HG03097 (cell line): ENCODE results near the gene SAMD11.

Experiments used
- ATAC-seq: cut with Tn5 transposase; IDR thresholded peaks from one replicate; pipeline ENCODE4 v1.9.1; 2021; ENCODE audit not compliant: unreplicated experiment, low FRiP score

SAMD11 gene

DNA sequence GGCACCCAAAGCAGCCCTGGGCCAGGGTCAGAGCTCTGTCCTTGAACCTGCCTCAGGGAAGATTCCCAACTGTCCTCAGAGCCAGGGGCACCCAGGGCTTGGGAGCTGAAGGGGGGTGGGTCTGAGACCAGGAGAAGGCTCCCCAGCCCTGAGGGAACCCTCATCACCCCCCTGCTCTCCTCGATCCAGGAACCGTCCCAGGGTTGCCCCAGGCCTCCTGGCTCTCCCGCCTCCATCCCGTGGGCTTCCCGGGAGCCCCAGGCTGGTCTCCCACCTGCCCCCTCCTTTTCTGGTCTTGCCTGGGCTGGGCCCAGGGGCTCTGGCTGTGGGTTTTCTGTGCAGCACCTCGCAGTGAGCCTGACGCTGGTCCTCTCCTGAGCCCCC lies 6.7 kb upstream of the SAMD11 start:
- ATAC-seq, result no peak

DNA sequence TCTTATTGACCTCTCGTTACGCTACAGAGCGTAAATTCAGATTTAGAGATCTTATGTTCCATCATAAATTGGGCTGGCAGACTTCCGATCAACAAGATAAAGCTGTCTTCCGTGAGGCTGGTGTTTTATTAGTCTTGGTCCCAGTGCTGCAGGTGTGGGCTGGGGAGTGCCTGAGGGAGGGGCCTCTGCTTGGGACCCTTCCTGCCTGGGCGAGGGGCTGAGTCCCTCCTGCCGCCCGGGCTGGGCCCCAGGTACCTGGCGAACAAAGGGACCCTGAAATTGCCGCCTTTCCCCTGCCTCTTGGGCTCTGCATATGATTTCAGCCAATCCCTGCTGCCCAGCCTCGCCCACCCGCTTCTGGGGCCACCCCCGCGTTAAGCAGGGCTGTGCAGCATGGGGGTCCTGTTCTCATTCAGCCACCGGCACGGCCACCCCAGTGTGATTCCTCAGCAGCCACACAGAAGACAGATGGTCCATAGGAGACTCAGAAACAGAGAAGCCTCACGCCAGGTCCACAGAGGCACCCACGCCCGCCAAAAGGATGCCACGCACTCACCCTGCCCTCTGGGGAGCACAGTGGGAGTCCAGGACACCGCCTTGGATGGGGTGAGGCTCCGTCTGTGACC lies 6.1 kb upstream of the SAMD11 start:
- no peak for ATAC-seq

DNA sequence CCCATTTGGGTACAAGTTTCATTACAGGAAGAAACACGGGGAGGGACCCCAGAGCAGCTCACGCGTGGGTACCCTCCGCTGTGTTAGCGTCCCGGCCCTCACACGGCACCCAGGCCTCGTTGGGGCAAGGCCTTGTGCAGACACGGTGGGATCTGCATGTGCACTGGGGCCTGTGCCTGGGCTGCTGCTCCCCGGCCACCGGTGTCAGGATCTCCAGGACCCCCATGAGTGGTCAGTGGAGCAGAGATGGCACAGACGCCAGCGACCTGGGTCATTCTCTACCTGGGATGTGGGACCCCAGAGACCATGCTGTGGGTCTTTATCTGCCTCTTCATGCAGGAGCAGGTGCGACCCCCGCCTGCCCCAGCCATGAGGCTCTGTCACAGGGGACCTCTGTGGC lies 5.4 kb upstream of the SAMD11 start:
- no peak for ATAC-seq

DNA sequence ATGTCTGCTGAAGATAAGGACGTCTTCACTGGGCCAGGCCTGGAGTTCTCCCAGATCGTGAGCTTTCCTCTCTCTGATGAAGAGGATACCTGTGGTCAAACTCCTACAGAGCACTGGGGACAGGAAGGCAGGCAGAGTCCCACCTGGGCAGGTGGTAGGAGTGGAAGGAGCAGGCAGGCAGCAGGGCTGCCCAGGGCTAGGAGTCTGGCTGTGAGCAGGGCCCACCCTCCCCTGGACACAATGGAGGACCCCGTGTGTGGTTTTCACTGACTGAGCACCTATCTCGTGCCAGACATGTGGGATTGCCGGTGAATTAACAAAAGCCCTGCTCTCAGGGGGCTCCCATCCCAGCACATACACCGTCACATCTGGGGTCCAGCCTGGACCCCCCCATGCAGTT lies 4.9 kb upstream of the SAMD11 start:
- ATAC-seq, result no peak

DNA sequence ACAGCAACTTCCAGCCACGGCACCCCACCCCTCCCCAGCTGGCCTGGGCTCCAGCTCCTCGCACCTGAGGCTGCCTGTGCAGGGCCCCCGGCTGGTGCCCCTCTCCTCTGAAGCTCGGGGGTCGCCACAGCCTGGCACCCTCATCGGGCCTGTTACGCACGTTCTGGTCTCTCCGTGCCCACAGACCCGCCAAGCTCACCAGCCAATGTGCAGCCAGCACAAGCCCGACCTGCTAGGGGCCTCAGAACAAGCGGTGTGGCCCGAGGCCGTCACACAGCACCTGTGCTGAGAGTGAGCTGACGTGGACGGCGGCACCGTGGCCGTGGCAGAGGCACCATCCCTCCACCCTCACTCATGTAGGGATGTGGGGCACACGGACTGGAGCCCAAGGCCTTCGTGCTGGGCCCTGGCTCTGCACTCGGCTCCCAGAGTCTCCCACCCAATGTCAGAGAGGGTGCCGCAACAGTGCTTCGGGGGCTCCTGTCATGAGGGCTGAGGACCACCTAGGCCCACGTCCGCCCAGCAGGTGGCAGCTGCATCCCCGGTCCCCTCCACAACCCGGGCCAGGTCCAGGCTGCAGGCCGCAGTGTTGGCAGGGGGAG lies 4.4 kb upstream of the SAMD11 start:
- no peak for ATAC-seq

DNA sequence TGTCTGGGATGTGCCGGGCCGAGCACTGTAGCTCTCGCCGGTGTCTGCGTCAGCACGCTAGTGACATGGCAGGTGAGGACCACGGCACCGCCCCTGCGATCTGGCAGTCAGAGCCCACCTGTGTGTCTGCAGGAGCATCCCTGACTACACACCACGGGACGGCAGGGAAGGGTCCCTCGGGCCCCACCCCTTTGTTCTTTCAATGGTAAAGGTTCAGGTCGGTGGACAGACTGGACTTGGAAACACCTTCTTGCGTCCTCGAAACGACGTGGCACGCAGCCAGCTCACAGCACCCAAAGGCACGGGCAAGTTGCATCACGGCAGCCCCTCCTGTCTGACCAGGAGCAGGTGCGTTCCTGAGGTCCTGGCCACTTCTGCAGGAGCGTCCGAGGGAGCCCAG lies 3.7 kb upstream of the SAMD11 start:
- no peak for ATAC-seq

DNA sequence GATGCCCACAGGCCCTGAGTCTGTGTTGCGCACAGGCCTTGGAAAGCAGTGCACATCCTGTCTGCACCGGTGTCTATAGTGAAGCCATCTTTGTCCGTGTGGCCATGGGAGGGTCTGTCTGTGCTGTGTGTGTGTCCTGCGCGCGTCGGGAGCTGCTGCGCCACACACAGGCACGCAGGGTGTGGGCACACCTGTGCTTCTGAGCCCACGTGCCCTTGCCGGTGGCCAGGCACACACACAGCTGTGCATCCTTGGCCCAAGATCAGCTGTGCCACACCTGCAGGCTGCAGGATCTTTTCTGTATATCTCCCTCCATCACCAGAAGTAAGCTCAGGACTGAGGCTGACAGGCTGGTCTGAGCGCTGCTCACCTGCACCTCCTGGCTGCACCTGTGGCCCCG lies 3.2 kb upstream of the SAMD11 start:
- ATAC-seq, result no peak

DNA sequence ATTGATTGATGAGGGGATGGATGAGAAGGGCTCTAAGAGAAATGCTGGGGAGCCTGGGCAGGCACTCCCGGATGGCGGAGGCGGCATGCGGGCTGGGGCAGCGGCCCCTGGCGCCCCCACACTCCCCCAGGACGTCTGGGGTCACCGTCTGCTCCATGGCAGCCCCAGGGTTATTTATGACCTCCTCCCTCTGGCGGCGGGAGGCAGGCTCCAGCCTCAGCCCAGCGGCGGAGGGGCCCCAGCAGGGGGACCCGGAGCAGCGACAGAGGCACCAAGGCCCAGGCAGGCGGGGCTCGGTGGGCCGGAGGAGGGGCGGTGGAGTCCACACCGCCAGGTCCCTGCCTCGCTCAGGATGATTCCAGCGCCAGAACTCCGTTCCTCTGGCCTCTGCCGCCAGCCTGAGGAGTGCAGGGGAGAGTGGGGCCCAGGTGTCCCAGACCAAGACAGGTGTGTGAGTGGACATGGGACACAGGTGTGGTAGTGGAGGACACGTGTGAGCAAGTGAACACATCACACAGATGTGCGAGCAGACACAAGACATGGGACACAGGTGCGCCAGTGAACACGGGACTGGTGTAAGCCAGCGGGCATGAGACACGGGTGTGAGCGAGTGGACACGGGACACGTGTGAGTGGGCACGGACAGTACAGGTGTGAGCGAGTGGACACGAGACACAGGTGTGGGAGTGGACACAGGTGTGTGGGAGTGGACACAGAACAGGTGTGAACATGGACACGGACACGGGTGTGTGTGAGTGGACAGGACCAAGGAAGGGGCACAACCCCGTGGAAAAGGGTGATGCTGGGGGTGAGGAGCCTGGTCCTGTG lies 2.5 kb upstream of the SAMD11 start:
- no peak for ATAC-seq

DNA sequence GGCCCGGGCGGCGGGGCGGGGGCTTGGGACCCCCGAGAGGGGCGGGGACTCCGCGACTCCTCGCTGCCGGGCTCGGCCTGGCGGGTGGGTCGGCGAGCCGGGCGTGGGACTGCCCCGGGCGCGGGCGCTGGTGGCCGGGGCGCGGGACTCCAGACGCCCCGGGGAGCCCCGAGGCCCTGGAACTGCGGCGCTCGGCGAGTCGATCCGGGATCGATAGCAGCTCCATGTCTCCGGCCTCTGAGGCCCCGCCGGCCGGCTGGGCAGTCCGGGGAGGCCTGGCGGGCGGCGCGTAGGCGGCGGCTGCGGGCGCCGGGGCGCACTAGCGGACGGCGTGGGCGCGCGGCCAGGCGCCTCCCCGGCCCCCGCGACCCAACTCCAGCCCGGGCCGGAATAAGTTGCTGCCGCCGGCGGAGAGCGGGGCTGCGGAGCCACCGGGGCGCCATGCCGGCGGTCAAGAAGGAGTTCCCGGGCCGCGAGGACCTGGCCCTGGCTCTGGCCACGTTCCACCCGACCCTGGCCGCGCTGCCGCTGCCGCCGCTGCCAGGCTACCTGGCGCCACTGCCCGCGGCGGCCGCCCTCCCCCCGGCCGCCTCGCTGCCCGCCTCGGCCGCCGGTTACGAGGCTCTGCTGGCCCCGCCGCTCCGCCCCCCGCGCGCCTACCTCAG lies 400 bp downstream of the SAMD11 start:
- ATAC-seq, result no peak

DNA sequence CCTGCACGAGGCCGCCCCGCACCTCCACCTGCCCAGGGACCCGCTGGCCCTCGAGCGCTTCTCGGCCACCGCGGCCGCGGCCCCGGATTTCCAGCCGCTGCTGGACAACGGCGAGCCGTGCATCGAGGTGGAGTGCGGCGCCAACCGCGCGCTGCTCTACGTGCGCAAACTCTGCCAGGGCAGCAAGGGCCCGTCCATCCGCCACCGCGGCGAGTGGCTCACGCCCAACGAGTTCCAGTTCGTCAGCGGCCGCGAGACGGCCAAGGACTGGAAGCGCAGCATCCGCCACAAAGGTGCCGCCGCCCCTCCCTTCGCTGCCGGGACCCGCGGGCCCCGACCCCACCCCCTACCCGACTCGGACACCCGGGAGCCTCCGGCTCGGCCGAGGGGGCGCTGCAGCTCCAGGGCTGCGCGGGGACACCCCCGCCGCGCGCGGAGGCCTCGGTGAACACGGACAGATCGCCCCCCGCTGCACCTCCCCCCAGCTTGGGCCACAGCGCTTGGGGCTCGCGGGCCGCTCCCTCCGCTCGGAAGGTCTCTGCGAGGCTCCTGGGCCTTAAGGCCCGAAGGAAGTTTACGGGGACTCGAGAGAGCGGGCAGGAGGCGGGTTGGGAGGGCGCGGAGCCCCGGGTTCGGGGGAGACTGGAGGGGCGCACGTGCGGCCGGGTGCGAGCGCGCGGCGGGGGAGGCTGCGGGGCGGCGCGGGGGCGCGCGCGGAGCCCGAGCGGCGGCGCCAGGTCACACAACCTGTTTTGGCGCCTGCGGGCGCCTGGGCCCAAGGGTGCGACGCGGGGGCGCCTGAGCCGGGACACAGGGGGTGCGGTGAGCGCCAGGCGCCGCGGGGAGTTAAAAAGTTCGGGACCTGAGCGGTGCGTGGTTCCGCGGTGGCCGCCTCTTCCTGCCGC lies 1.2 kb downstream of the SAMD11 start:
- ATAC-seq, result no peak

DNA sequence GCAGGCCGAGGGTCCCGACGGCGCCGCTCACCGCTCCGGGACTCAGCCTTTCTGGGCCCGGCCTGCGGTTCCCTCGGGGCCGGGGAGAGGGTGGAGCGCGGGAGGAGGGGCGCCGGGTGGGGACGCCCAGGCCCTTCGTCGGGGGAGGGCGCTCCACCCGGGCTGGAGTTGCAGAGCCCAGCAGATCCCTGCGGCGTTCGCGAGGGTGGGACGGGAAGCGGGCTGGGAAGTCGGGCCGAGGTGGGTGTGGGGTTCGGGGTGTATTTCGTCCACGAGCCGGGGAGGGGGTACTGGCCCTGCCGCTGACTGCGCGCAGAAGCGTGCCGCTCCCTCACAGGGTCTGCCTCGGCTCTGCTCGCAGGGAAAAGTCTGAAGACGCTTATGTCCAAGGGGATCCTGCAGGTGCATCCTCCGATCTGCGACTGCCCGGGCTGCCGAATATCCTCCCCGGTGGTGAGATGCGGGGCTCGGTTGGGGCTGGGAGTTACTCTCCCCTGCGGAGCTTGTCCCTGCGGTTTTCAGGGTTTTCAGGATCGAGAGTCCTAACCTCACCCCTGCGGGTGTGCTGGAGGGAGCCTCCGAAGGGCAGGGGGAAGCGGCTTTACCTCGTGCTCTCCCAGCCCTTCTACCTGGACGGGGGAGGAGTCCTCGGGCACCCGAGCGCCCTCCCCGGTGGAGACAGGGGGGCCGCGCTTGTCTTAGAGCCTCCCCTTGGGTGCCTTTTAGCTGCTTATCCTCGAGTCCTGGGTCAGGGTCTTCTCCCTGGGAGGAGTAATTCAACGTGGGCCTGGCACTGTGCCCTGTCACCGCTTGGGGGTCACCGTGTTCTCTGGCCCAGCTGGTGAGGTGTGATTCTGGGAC lies 2.1 kb downstream of the SAMD11 start:
- ATAC-seq, result no peak

DNA sequence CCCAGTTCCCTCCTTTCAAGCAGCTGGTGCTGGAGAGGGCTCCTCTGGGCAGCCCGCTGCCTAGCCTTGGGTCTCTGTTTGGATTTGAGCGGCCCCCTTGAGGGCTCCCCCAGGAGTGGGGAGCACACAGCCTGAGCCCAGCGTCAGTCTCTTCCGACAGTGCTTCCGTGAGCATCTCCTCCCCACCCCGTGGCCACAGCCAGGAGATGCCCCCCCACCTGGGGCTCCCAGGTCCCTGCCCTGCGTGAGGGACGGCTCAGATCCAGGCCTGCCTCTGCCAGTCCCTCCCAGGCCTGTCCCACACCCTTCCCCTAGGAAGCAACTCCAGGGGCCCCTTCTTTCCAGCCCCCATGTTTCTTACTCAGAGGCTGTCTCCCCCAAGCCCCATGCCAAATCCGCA lies 3.5 kb downstream of the SAMD11 start:
- no peak for ATAC-seq

DNA sequence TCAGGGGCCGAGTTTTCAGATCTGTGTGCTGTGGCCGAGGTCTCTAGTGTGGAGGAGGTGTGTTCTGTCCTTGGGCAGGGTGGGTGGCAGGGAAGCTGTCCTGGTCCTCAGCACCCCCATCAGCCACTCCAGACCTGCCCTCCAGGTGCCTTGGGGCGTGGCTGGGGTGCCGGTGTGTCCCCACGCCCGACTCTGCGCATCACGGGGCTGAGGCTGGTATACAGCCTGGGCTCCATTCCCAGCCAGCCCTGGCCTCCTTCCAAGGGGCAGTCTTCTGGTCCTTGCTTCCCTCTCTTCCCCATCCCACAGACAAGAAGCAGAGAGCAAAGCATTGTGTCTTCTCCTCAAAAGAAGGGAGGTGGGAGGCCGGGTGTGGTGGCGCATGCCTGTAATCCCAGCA lies 4.0 kb downstream of the SAMD11 start:
- no peak for ATAC-seq

DNA sequence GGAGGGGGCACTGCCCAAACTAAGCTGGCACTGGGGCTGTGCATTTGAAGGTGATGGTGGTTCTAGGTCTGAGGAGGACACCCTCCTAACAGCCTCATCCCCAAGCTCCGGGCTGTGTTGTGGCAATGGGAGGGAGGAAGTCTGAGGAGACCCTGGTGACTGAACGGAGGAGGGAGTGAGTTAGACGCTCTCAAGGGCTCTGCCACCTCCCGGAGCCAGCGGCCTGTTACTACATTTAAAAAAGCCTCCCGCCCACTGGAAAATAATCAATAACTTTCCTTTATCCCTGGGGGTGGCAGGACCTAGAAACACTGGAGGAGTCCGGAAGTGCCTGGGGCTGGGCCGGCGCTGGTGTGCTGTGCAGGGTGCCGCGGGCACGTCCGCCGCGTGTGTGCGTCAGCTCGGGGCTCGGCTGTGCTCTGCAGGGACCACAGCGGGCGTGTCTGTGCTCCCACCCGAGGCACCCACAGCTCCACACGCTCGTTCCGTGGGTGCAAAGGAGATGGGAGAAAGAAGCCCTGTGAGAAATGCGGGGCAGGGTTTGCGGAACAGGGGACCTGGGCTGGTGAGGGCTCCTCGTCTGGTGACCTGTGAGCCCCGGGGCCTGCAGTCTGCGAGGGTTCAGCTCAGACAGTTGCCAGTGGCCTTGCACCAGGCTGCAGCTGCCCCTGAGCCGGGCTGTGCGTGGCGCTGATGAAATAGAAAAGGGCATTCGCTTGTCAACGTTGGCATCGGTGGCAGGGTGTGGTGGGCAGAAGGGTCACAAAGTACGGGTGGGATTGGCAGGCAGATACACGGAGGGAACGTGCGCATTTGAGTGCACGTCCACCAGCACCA lies 5.3 kb downstream of the SAMD11 start:
- ATAC-seq, result no peak

DNA sequence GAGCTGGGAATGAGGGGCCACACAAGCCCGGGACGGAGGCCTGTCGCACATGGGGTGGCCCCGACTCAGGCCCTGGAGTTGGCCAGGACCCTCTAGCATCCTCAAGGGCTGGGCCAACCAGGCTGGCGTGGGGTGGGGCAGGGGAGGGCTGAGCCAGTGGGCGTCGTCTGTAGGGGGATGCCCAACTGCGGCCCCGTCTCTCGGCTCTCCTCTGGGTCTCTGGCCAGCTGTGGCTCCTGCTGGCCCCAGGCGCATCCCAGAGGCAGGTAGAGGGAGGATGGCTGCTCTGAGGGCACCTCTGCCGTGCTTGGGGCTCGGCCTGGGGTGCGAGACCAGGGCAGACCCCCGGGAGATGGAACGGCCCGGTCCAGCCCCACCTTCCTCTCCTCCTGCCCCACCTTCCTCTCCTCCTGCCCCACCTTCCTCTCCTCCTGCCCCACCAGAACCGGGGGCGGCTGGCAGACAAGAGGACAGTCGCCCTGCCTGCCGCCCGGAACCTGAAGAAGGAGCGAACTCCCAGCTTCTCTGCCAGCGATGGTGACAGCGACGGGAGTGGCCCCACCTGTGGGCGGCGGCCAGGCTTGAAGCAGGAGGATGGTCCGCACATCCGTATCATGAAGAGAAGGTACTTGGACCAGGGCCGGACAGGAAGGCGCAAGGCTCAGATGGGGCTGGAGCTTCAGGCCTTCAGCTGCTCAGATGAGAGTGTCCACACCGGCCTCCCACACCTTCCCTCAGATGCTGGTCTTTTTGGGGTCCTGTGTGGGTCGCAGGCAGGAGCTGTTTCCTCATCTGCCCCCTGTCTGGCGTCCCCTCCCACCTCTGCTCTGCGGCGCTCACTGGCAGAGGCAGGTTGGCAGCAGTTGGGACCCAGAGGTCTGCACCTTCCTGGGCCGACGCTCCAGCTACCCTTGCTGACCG lies 6.2 kb downstream of the SAMD11 start:
- ATAC-seq, result no peak

DNA sequence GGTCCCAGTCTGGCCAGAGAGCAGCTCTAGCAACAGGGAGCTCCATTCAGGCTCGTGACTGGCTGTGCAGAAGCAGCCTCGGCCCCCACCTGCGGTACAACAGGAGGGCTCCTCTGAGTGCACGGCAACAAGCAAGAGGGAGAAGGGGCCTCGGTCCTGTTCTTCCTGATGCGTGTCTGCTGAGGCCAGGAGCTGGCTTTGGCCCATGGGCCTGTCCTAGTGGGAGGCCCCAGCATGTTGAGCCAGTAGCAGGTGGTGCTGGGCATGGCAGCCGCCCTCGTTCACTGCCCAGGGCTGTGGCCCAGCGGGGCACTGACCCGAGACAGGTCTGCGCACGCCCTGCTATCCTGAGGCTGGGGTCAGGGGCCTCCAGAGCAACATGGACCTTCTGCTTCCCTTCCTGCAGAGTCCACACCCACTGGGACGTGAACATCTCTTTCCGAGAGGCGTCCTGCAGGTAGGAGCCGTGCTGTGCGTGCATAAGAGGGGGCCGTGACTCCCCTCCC lies 7.0 kb downstream of the SAMD11 start:
- no peak for ATAC-seq

DNA sequence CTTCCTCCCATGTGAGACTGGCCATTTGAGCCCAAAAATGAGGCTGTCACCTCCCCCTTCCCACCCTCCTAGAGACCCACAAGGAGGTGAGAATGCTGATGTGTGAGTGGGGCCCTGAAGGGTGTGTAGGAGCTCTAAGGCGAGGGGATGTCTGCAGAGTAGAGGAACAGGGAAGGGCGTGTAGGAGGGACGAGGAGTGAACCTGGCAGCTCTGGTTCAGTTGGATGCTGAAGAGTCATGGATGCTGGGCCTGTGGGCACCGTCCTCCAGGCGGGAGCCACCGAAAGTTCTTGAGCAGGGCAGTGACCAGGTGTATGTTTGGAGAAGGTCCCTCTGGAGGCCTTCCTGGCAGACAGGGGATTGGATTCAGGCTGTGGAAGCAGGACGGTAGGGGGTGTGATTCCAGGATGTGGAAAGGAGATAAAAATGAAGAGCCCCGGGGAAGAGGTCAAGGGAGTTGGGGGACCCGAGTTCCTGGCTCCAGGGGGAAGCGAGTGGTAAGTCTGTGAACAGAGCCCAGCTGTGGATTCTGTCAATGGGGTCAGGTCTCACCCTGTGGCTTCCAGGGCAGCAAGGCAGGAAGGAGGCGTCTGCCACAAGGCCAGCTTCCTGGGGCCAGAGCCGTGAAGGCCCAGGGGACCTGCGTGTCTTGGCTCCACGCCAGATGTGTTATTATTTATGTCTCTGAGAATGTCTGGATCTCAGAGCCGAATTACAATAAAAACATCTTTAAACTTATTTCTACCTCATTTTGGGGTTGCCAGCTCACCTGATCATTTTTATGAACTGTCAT lies 7.9 kb downstream of the SAMD11 start:
- ATAC-seq, result no peak
